MM.1S (cell line): ENCODE results near the gene GADD45B.

ENCODE experiments used
- DNase-seq: peaks from one replicate; pipeline ENCODE4 v3.0.0-alpha.2; 2015
- H2AFZ ChIP-seq: fragments of 300-600 bp; sonication (generic); 2 replicates; pipeline ENCODE4 v1.6.0; 2016; ENCODE audit warnings: antibody characterized with exemption, low read length
- H3F3A ChIP-seq: fragments of 300-600 bp; sonication (generic); 2 replicates; pipeline ENCODE4 v1.6.1; 2016; ENCODE audit warnings: mild to moderate bottlenecking, antibody characterized with exemption, low read length, moderate library complexity, mixed read lengths; ENCODE audit not compliant: insufficient read depth
- H3K27ac ChIP-seq: fragments of 300-600 bp; sonication (generic); 2 replicates; pipeline ENCODE4 v1.5.1; 2016; ENCODE audit warnings: mild to moderate bottlenecking, low read length
- H3K27me3 ChIP-seq: fragments of 300-600 bp; sonication (generic); replicated peaks from 2 replicates; pipeline ENCODE4 v1.6.0; 2016; ENCODE audit warnings: low read length; ENCODE audit not compliant: insufficient read depth
- H3K36me3 ChIP-seq: fragments of 300-600 bp; sonication (generic); replicated peaks from 2 replicates; pipeline ENCODE4 v1.6.1; 2016; ENCODE audit warnings: mild to moderate bottlenecking, low read length, mixed read lengths; ENCODE audit not compliant: insufficient read depth
- H3K4me1 ChIP-seq: fragments of 300-600 bp; sonication (generic); 2 replicates; pipeline ENCODE4 v1.6.1; 2016; ENCODE audit warnings: low read length, mixed read lengths
- H3K4me2 ChIP-seq: fragments of 300-600 bp; sonication (generic); 2 replicates; pipeline ENCODE4 v1.6.0; 2016; ENCODE audit warnings: low read depth, low read length
- H3K4me3 ChIP-seq: fragments of 300-600 bp; sonication (generic); 2 replicates; pipeline ENCODE4 v1.5.1; 2016; ENCODE audit warnings: low read length, mixed read lengths
- H3K79me2 ChIP-seq: fragments of 300-600 bp; sonication (generic); 2 replicates; pipeline ENCODE4 v1.6.1; 2016; ENCODE audit warnings: mixed run types, low read length, mixed read lengths
- H3K9ac ChIP-seq: fragments of 300-600 bp; sonication (generic); 2 replicates; pipeline ENCODE4 v1.6.1; 2016; ENCODE audit warnings: low read length, mixed read lengths
- H3K9me2 ChIP-seq: fragments of 300-600 bp; sonication (generic); replicated peaks from 2 replicates; pipeline ENCODE4 v1.6.1; 2016; ENCODE audit warnings: mild to moderate bottlenecking, low read length, mixed read lengths; ENCODE audit not compliant: insufficient read depth
- H3K9me3 ChIP-seq: fragments of 300-600 bp; sonication (generic); replicated peaks from 2 replicates; pipeline ENCODE4 v1.6.1; 2016; ENCODE audit warnings: mild to moderate bottlenecking, low read length, mixed read lengths; ENCODE audit not compliant: insufficient read depth
- H4K20me1 ChIP-seq: fragments of 300-600 bp; sonication (generic); 2 replicates; pipeline ENCODE4 v1.6.1; 2016; ENCODE audit warnings: mild to moderate bottlenecking, low read length, moderate library complexity, mixed read lengths; ENCODE audit not compliant: insufficient read depth
- CTCF ChIP-seq: fragments of 300-600 bp; sonication (generic); IDR thresholded peaks from 2 replicates; pipeline ENCODE4 v1.5.1; 2016; ENCODE audit warnings: antibody characterized with exemption, low read length, mixed read lengths
- EZH2 ChIP-seq: fragments of 300-600 bp; sonication (generic); optimal IDR thresholded peaks from 2 replicates; pipeline ENCODE3; 2017; ENCODE audit warnings: low read depth, mild to moderate bottlenecking, antibody characterized with exemption, low read length, mixed read lengths
- EZH2phosphoT487 ChIP-seq: fragments of 300-600 bp; sonication (generic); IDR thresholded peaks from 2 replicates; pipeline ENCODE4 v1.6.1; 2018; ENCODE audit warnings: antibody characterized with exemption, low read length

GADD45B gene

GRCh38 chr19:2436926-2437325 lies 39.0 kb upstream of the GADD45B start:
- H4K20me1 ChIP-seq, result no peaks in the 10 kb centered on the region
- H2AFZ ChIP-seq, result no peak overlapping the region
- peaks cover 82% of the 10 kb centered on the region for H3K79me2 ChIP-seq

GRCh38 chr19:2438178-2438577 lies 37.7 kb upstream of the GADD45B start:
- Histone ChIP-seq H3K27ac (no peak overlapping the region), H3K9me2 (no peaks in the 10 kb centered on the region), H3F3A (no peaks in the 10 kb centered on the region; the same call in 1 of the 2 replicates), H2AFZ (no peak overlapping the region), H4K20me1 (no peaks in the 10 kb centered on the region), H3K9ac (no peak overlapping the region), H3K4me2 (no peak overlapping the region), H3K4me3 (no peak overlapping the region), H3K4me1 (no peaks in the 10 kb centered on the region), H3K27me3 (no peaks in the 10 kb centered on the region), H3K79me2 (peaks cover 88% of the 10 kb centered on the region), H3K9me3 (no peaks in the 10 kb centered on the region), H3K36me3 (peaks cover 22% of the 10 kb centered on the region)
- no peak for TF ChIP-seq EZH2
- TF ChIP-seq CTCF, result no peak
- no peak for TF ChIP-seq EZH2phosphoT487
- DNase-seq, result no peak

More at GRCh38 chr19:2436926-2437325, 39.0 kb upstream of the GADD45B start:
- Histone ChIP-seq H3K4me2 (no peak overlapping the region), H3K36me3 (peaks cover 24% of the 10 kb centered on the region), H3K27me3 (no peaks in the 10 kb centered on the region), H3K4me1 (no peaks in the 10 kb centered on the region), H3K9ac (no peak overlapping the region), H3K27ac (no peak overlapping the region), H3K4me3 (no peak overlapping the region), H3K9me2 (no peaks in the 10 kb centered on the region), H3K9me3 (no peaks in the 10 kb centered on the region), H3F3A (no peaks in the 10 kb centered on the region)
- TF ChIP-seq EZH2 (no peak), CTCF (no peak), EZH2phosphoT487 (no peak)
- no peak for DNase-seq

- Histone ChIP-seq H2AFZ (no peak overlapping the region), H3K4me1 (no peaks in the 10 kb centered on the region), H3K9me2 (no peaks in the 10 kb centered on the region), H3F3A (no peaks in the 10 kb centered on the region; the same call in 1 of the 2 replicates), H4K20me1 (no peaks in the 10 kb centered on the region), H3K79me2 (peaks cover 91% of the 10 kb centered on the region), H3K36me3 (peaks cover 26% of the 10 kb centered on the region), H3K9me3 (no peaks in the 10 kb centered on the region), H3K4me2 (no peak overlapping the region), H3K27ac (no peak overlapping the region), H3K4me3 (no peak overlapping the region), H3K27me3 (no peaks in the 10 kb centered on the region), H3K9ac (no peak overlapping the region)
- no peak for DNase-seq
- TF ChIP-seq EZH2 (no peak), EZH2phosphoT487 (no peak), CTCF (no peak)
Measured at GRCh38 chr19:2440515-2440914, 35.4 kb upstream of the GADD45B start.
